Activated CD8-positive, alpha-beta memory T cell treated with anti-CD3 and anti-CD28 coated beads for 36 hours (primary cell): Measurements from ENCODE around the gene MTNR1A. TPM values are rescaled to one million over a fixed set of nuclear protein-coding genes. Genes with fewer than 3 reads are reported as not detected.

Experiments
- CTCF ChIA-PET: fragments of 350-600 bp; sonication (Branson Sonifier 250); formaldehyde crosslinking; loops from one replicate; lab custom pipeline; 2021; ENCODE audit warnings: antibody characterized with exemption; lab: Charles Lee
- POLR2A ChIA-PET: fragments of 350-600 bp; sonication (Branson Sonifier 250); formaldehyde crosslinking; loops from one replicate; lab custom pipeline; 2021; ENCODE audit warnings: antibody characterized with exemption; lab: Charles Lee
- total RNA-seq, 2 experiments: library from RNA; stranded (reverse); gene quantifications; one replicate each; pipeline ENCODE4 v1.2.3, GENCODE V29; 2021

The MTNR1A gene
- total RNA-seq, 2 experiments from 2014 or later: not detected

DNA sequence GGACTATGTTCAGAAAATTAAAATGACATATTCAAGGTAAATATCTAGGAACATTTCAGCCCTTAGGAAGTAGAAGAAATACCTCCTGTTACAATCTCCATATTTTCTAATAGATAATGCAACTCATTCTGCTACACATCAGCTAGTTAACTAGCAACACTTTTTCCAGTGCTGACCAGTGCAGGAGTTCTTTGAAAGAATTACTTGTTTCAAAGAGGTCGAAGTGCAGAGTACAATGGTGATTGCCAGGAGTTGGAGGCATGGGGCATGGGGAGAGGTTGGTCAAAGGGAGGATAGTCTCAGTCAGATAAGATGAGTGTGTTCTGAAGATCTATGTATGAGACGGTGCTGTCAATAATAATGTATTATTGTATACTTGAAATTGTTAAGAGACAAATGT is 53.1 kb downstream of the MTNR1A start:
- ChIA-PET POLR2A (no interaction called here), CTCF (no interaction called here)

DNA sequence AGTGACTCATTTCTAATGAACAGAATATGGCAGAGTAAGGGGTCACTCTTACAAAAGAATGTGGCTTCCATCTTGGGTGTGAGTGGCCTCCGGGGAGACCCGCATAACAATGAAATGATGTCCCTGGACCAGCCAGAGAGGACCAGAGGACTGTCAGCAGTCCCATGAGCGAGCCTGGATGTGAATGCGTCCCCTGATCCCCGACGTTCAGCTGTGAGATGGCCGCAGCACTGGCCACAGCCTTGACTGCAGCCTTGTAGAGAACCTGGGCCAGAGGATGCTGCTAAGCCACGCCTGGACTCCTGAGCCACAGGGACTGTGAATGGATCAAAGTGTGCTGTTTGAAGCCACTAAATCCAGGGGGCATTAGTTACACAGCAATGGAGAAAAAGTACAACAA is 53.8 kb downstream of the MTNR1A start:
- ChIA-PET CTCF (no interaction called here), POLR2A (no interaction called here)

- POLR2A ChIA-PET: no interaction called here
- CTCF ChIA-PET: no interaction called here
Measured at GRCh38 chr4:186500721-186501304, 54.6 kb downstream of the MTNR1A start.

DNA sequence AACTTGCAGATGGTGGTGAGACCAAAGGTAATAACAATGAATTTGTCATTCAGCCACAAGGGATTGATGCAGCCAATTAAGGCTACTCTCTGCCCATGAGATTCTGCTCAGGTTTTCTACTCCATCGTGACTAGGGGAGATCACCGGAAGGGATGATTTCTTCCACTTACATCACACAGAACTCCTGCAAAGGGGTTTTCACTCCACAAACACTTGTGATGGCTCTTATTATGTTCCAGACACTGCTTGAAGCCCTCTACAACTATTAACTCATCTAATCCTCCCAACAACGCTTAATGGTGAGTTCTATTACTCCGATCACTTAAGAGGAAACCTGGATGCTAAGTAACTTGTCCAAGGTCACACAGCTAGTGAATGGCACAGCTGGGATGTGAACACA is 55.9 kb downstream of the MTNR1A start:
- CTCF ChIA-PET: no interaction called here
- POLR2A ChIA-PET: no interaction called here

DNA sequence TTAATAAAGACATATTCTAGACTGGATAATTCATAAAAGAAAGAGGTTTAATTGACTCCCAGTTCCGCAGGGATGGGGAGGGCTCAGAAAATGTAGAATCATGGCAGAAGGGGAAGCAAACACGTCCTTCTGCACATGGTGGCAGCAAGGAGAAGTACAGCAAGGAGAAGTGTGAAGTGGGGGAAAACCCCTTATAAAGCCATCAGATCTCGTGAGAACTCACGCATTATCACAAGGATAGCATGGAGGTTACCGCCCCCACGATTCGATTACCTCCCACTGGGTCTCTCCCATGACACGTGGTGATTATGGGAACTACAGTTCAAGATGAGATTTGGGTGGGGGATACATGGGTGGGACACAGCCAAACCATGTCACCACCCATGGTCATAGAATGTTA is 58.3 kb downstream of the MTNR1A start:
- POLR2A ChIA-PET: no interaction called here

GRCh38 chr4:186494496-186494895 is 60.9 kb downstream of the MTNR1A start:
- CTCF ChIA-PET: no interaction called here
- POLR2A ChIA-PET: no interaction called here

More for the DNA sequence above, 58.3 kb downstream of the MTNR1A start:
- CTCF ChIA-PET: no interaction called here

- CTCF ChIA-PET: no interaction called here
- POLR2A ChIA-PET: no interaction called here
Measured at GRCh38 chr4:186487726-186488125, 67.6 kb downstream of the MTNR1A start.

DNA sequence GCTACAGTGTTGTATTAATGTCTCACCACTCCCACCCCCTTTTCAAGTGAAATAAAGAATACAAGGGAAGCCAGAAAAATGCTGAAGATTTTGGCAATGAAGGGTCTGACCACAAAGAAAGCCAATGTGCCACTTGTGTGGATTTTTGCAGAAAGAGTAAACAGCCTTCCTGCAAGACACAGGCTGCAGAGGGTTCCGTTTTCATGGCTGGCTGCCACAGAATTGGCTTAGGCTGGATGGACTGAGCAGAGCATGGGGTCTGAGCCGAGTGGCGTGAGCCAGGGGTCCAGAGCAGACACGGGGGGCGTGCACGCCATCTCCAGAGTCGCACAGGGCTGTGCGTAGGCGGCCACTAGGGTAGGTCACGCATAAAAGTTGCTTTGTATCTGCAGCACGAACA is 69.2 kb downstream of the MTNR1A start:
- POLR2A ChIA-PET: no interaction called here
- CTCF ChIA-PET: no interaction called here

DNA sequence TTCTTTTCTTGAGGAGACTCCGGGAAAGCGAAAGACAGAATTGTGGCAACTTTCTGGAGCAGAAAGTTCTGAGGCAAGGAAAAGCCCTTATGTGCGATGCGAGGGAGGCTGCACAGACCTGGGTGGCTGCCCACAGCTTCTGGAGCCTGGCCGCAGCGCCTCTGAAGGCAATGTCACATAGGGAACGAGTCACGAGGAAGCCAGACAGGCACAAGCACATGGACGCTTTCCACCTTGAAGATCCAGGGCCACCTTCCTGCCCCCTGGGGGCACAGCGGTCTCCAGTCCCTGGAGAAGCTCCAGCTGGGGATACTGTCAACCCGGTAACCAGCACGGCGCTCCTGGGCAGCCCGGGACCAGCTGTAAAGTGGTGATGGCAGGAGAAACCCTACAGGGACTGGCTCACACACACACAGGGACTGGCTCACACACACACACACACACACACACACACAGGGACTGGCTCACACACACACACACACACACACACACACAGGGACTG is 69.8 kb downstream of the MTNR1A start:
- CTCF ChIA-PET: no interaction called here
- POLR2A ChIA-PET: no interaction called here

DNA sequence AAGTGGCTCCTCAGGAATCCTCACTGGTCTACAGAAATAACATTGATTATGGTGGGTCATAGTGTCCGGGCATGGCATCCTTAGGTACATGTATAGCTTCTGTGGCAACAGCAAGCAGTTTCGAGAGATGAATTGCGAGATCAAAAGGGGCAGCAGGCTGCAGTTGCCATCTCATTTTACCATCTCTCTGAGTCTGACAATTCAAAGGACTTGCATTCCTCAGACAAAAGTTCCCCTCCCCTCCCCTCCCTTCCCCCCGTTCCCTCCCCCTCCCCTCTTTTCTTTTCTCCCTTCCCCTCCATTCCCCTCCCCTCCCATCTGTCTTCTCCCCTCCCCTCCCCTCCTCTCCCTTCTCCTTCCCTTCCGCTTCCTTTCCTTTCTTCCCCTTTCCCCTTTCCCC is 70.2 kb downstream of the MTNR1A start:
- CTCF ChIA-PET: no interaction called here

DNA sequence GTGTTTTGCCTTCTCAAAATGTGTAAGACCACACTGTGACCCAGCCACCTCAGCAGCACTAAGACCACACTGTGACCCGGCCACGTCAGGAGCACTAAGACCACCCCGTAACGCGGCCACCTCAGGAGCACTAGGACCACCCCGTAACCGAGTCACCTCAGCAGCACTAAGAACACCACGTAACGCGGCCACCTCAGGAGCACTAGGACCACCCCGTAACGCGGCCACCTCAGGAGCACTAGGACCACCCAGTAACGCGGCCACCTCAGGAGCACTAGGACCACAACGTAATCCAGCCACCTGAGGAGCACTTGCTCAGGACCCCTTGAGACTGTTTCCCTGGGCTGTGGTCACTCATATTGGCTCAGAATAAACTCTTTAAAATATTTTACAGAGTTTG is 71.7 kb downstream of the MTNR1A start:
- ChIA-PET POLR2A (no interaction called here), CTCF (no interaction called here)

More for the DNA sequence above, 70.2 kb downstream of the MTNR1A start:
- POLR2A ChIA-PET: no interaction called here

Other genes starting within 250 kb of the MTNR1A start
- not detected for gene FAT1, start 168.3 kb upstream of the MTNR1A start, total RNA-seq